ENCODE measurements around the gene MAP7.

- TF ChIP-seq CTCF (IDR thresholded peaks at IDR 0.05; ENCODE audit: low read depth, low read length) (no peak), EZH2phosphoT487 (IDR thresholded peaks at IDR 0.05; ENCODE audit: low read depth) (no peak)
Measured at GRCh38 chr6:136426627-136427377, 123.4 kb downstream of the MAP7 start.

Measured in OCI-LY3 (cell line).